SH-SY5Y (cell line): ENCODE results near the gene NEURL1B.

Source experiments
- GATA2 ChIP-seq: IDR thresholded peaks from 2 replicates; pipeline ENCODE4 v1.6.1; 2011; ENCODE audit warnings: mild to moderate bottlenecking, low read depth, low read length
- GATA3 ChIP-seq: IDR thresholded peaks from 2 replicates; pipeline ENCODE4 v1.6.1; 2011; ENCODE audit warnings: low read depth, mild to moderate bottlenecking, low read length, moderate library complexity

DNA sequence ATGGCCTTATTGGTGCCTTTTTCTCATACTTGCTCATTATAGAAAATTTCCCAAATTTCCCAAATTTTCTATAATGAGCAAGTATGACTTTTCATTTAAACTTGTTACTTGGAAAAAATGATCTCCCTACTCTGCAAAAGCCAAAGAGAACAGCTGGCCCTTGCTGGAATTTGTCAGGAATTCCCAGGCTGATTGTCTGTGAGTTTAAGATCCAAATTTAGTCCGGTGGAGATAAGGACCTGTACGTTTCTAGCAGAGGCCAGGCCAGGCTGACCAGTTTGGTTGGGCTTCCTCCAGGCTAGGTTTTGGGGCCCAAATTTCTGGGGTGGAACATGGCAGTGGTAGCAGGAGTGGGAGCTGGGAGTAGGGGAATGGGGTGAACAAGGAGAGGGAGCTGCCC, 51.9 kb downstream of the NEURL1B start:
- TF ChIP-seq GATA2 (peak; percentile 67), GATA3 (no peak)
